Putamen (tissue), 1 donor: ENCODE results near the gene KIAA0319L.

Source experiments
- DNase-seq: peaks from one replicate; pipeline ENCODE4 v3.0.0-alpha.2; 2016; ENCODE audit warnings: low spot score

KIAA0319L gene

DNA sequence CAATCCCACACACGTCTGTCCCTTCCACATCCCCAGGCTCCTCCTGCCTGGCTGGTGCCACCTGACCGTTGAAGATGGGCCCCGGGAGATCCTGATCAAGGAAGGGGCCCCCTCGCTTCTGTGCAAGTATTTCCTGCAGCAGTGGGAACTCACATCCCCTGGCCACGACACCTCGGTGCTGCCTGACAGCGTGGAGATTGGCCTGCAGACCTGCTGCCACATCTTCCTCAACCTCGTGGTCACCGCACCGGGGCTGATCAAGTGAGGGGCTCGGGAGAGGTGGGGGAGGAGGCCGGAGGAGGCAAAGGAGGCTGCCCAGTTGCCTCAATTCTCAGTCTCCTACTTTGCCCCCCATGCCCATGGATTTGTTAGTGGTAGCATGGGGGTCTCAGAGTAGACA, 6.0 kb upstream of the KIAA0319L start:
- no peak for DNase-seq

DNA sequence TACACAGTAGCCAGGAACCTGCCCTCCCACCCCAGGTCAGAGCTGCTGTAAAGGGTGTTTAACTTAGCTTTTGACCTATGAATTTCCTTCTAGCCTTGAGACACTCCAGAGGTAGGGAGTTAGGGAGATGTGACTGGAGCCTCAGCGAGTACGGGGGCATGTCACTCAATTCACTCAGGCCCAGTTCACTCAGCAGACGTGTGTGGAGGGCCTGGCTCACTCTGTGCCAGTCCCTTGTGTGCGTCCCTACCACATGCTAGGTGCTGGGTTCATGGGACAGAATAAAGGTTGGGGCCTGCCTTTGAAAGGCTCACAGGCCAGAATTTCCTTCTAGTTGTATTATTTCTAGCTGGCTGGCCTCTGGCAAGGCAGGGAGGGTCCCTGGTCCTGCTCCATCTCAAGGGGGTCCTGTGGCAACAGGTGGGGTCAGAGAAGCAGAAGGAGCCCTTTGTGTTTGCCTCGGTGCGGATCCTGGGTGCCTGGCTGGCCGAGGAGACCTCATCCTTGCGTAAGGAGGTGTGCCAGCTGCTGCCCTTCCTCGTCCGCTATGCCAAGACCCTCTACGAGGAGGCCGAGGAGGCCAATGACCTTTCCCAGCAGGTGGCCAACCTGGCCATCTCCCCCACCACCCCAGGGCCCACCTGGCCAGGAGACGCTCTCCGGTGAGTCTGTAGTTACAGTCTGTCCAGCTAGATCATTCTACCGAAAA, 4.9 kb upstream of the KIAA0319L start:
- DNase-seq: no peak

DNA sequence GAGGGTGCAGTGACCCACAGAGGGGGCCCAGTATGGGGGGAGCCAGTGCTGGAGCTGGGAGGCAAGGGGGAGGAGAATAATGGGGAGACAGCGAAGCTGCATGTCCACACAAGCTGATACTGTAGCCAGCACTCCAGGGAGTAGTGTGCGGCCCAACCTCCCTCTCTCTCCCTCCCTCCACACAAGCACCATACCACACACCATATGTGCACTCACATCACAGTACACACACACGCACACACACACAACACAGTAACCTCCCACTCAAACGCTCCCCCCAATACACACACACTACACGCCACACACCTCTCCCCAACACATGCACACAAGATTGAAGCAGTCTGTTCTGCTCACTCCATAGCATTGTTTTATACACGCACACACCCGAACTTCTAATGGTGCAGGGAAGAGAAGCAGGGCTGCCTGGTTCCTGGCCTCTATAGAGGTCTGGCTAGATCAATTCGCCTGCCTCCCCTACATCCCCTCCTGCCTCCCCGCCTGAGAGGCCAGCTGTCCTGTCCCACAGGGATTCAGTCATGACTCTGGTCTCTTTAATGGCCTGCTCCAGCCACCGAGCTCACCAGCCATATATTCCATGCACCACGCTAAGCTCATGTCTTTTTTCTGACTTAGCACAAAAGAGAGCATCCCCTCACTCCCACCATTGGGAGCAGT, 4.2 kb upstream of the KIAA0319L start:
- no peak for DNase-seq

DNA sequence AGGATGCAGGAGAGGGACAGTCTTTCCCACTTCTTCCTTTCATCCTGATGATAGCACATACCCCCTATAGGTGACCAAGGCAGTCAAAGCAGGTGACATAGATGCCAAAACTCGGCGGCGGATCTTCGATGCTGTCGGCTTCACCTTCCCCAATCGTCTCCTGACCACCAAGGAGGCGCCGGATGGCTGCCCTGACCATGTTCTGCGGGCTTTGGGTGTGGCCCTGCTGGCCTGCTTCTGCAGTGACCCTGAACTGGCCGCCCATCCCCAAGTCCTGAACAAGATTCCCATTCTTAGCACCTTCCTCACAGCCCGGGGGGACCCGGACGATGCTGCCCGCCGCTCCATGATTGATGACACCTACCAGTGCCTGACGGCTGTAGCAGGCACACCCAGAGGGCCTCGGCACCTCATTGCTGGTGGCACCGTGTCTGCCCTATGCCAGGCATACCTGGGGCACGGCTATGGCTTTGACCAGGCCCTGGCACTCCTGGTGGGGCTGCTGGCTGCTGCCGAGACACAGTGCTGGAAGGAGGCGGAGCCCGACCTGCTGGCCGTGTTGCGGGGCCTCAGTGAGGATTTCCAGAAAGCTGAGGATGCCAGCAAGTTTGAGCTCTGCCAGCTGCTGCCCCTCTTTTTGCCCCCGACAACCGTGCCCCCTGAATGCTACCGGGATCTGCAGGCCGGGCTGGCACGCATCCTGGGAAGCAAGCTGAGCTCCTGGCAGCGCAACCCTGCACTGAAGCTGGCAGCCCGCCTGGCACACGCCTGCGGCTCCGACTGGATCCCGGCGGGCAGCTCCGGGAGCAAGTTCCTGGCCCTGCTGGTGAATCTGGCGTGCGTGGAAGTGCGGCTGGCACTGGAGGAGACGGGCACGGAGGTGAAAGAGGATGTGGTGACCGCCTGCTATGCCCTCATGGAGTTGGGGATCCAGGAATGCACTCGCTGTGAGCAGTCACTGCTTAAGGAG, 3.3 kb upstream of the KIAA0319L start:
- peak; percentile 82 for DNase-seq

DNA sequence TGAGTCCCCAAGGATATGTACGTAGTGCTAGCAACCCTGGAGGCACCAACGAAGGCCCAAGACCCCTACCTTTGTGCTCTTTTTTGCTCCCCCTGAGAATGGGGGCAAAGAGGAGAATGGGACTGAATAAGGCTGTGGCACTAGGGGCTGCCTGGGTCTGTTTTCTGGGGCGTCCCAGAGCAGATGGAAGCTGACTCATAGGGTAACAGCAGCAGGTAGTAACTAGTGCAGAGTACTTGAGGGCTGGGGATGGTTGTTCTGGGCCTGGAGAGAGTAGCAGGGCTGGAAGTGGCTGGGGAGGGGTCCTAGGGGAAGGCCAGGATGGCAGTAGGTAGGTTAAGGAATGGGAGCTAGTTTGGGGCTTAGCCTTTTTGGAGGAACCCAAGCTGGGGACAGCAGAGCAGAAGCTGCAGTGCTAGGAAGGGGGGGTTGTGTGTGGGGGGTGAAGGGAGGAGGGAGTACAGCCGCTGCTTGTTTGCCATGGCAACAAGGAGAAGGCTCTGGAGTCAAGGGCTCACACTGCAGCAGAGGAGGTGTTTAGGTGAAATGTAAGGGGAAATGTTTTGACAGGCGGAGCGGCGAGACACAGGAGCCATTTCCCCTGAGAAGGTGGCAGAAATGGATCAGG, 2.2 kb upstream of the KIAA0319L start:
- peak; percentile 69 for DNase-seq

DNA sequence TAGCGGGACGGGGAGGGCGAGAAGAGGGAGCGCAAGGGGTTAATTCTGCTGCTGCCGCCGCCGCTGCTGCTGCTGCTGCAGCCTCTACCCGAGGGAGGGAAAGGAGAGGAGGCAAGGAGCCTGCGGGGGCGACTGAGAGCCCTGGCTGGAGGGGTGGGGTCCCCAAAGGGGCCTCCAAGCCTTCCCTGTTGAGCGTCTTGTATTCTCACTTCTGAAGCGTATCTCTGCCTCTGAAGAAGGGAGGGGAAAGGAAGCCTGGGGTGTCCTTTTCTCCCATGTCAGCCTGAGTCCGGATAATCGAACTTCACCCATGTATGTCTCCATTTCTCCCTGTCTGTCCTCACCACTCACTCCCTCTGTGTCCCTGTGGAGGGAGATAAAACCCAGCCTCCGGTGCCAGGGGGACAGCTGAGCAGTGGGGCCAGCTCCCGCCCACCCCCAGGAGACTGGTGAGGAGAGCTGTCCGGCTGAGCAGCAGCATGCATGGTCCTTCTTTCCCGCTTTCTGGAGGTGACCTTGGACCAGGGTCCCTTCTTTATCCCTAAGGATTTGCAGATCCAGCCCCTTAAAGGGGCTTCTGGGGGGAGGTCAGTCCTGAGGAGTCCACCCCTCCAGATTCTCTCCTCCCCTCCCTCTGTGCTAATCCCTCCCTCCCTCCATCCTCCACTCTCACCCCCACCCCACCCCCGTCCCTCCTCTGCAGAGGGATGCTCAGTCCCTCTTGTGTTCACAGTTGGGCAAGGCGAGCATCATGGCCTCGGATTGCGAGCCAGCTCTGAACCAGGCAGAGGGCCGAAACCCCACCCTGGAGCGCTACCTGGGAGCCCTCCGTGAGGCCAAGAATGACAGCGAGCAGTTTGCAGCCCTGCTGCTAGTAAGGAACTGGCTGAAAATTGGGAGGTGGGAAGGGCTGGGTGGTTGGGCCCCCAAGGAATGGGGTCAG, 1.4 kb upstream of the KIAA0319L start:
- DNase-seq: no peak

DNA sequence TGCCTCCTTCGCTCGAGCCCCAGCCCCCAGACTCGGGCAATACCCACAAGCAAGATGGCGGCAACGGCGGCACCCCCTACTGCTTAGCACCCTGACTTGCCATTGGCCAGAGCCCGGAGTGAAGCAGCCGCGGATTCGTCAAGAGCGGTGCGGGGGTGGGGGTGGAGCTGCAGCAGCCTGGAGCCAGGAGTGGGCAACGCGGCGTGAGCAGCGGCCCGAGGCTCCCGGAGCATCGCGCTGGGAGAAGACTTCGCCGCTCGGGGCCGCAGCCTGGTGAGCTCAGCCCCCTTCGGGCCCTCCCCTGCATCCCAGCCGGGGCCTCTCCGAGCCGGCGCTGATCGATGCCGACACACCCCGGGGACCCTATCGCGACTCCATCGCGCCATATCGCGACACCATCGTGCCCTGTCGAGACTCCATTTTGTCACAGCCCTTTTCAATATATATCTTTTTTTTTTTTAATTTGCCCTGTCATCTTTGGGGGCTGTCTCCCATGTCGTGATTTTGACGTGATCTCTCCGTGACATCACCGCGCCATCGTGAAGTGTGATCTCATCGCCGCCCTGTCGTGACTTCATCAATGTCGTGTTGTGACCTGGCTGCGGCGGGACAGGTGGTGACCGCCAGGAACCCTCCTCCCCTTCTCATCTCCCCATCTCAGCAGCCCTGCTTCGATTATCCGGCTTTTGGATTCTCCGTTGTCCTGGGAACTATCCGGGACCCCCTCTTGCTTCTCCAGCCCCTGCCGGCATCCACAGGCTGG, 589 bp upstream of the KIAA0319L start, which contains the start of gene NCDN:
Gene NCDN, plus strand, starts transcription at position 189 of the 763 bp plus-strand sequence. Its CDS starts 392 bp downstream, at position 581.
- DNase-seq: peak; percentile 96

DNA sequence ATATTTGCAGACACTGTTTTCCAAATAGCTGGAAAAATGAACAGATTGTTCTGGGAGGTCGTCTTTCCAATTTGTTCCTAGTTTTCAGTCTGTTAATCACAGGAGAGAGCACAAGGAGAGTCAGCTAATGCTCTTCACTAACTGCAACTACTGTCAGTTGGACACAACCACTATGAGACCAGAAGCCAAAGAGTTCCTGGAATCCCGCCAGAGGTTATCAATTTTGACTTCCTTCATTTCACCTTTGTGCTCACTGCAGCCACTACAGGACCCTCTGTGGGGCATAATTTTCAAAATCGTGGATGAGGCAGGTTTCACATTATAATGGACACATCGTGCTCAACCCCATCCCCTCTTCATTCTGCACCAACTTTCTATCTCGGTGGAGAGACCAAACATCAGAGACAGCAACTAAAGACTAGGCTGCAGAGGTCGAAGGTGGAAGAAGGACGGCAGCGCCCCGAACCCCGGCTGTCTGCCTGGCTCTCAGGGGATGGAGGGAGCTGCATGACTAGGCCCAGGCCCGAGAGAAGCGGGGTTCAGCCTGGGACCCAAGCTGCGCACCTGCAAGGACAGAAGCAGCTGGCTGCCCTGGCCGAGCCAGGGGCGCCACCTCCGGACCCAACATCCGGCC, 602 bp downstream of the KIAA0319L start:
- no peak for DNase-seq

DNA sequence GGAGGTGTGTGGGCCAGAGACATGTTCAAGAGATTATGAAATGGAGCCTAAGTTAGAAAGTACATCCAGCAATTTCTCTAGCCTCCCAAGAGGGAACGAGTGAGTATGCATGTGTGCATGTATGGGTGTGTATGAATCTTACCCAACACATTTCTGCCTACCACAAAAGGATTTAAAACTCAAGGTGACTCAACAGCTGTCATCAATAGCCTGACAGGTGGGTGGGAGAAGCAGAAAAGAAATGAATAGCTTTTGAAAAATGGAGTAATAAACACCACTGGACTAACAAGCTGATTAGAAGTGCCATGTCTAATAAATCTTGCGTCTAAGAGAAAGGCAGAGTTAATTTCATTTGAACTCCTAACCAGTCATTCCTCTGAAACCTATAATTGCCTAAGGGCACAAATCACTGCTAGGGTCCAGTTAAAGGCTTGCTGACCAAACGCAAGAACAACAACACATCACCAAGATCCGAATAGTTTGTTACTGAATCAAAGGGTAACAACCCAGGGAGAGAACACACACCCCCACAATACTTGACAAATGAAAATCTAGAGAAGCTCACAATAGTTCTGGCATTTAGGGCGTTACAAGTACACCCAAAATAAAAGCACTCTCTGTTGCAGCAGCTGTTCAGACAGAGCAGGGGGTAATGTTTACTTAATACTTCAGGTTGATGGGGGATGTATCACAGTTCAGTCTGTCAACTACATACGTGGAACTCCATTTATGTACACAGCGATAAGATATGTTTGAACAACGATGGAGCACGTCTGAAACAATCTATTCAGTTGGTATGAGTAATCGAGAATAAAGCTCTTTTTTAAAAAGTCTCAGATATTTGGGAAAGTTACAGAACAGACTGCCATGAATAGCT, 1.4 kb downstream of the KIAA0319L start:
- DNase-seq: no peak

DNA sequence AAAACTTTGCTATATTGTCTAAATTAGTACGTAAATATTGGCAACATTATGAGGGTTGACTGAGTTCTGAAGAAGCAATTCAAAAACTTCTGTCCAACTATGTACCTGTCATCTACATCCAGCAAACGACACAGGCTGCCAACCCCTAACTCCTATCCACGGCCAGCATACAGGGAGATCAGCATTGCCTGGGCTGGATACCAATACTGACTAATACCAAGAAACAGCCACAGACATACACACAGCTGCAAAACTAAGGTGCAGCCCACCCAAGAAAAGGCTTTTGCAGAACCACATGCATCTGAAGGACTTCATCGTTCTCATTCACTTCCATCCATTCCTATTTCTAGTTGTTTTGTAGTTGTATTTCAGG, 2.0 kb downstream of the KIAA0319L start:
- DNase-seq: no peak

DNA sequence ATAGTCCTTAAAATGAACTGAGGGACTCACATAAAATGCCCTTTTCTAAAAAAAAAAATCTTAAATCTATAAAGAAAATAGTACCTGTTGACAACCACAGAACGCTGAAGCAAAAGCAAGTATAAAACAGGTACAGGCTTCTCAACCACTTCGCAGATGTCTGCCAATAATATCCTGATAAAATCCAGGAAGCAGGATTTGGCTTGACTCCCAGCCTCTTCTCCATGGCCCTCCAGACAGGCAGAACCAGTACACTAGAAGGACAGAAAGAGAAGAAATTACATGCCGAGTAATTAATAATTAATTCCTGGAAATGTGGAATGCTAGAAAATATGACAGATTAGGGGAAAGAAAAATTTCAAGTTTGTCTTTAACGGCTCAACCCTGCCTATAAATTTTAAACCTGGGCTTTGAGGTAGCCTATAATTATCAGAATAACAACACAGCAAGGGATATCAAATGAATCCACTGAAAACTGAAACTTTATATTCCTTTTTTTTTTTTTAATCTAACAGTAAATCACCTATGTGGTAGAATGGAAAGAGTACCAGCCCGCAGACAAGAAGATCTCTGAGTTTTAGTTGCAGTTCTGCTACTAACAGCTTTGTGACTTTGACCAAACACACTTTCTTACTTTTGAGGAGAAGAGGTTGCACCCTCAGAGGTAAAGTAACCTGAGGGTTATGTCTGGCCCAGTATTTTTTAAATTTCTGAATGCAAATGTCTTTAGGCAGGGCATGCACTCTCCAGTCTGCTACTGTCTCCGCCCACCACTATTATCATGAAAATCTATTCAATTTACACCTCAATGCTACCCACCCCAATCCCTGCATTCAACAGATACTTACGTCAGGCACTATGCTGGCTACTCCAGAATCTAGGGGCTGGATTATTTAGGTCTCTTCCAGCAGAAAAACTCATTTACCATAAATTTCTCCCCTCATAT, 2.7 kb downstream of the KIAA0319L start:
- DNase-seq: no peak

DNA sequence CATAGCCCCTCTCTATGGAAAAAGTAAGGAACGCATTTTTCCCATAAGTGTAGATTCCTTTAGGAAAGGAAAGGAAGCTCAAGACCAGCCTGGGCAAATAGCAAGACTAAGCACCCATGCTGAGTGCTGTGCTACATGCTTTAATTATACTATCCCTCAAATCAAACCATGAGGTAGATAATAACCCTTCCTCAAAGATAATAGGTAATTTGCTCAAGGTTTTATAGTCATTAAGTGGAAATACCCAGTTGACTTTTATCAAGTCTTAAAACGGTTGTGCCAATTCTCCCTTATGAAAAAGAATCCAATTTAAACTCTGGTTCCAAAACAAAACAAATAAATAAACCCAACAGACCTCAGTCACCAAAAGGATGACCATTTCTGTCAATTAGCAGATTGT, 3.4 kb downstream of the KIAA0319L start:
- no peak for DNase-seq

DNA sequence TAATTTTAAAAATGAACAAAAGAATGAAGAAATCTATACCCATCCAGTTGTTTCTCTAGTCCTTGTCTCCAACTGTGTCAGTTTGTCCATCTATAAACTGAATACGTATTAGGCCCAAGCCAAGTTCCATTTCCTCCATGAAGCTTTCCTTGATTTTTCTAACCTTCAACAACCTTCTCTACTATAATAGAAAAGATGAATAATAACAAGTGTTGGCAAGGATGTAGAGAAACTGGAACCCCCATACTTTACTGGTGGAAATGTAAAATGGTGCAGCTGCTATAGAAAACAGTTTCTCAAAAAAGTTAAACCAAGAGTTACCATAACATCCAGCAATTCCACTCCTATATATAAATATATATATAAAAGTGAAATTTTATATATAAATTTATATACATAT, 10.6 kb downstream of the KIAA0319L start:
- DNase-seq: no peak

DNA sequence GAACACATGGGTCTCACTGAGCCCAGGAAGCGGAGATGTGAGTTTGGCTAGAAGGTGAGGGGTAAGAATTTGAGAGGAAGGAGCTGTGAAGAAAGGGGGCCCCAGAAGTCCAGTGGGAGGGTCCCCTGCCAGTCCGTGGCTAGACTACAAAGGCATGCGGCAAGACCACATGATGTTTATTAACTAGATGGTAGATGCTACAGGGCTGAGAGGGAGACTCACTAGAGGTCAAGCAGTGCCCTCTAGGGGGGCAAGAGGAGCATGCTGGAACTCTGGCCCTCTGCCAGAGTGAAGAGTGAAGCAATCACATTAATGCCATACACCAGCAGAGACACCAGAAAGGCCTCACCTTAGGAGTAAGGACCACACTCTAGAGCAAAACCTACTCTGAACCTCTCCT, 12.2 kb downstream of the KIAA0319L start:
- no peak for DNase-seq

DNA sequence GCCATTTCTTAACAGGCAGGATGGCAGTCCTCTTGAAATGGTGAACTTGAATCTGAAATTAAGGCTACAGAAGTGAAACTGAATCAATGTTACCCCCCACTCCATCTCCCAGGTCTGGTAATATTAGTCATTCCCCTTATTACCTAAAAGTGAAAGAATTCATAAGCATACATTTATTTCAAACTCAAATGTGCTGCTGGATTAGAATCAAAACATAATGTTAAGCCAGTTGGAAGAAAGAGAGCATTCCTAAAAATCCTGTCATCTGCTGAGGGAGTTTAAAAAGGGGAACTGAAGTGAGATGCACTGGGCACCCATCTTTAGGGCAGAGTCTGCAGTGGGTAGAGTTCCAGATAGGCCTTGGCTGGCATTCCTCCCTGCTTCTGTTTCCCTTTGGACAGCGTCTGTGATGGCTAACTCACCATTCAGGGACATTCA, 17.4 kb downstream of the KIAA0319L start:
- DNase-seq: no peak

DNA sequence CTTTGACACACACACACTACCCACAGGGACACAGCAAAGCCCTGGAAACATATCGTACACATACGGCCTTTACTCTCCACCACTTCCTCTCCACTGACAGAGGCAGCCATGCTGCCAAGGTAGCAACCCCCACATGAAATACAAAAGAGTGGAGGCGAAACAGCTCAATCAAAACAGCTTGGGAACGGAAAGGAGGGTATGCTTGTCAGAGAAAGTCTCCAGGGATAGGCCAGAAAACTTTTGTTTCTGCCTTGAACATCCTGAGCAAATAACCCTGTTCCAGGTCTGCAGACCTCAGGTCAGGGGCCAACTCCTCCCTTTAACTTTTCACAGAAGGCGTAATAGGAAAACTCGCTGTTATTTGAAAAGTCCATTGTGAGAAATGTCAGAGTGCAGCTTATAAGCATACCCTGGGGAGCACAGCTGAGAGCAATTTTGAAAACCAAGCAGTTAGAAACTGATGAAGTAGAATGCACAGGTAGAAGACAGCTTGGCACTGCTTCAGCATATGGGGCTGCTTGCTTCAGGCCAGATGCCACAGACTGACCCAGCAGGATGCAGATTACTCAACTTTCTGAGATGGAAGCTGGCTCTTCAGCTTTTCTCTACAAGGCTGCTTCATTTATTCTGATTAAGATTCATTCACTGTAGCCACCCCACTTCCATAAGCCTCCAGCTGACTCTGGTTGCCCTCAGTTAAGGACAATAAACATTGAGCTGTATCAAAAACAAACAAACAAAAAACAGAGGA, 18.0 kb downstream of the KIAA0319L start:
- no peak for DNase-seq

DNA sequence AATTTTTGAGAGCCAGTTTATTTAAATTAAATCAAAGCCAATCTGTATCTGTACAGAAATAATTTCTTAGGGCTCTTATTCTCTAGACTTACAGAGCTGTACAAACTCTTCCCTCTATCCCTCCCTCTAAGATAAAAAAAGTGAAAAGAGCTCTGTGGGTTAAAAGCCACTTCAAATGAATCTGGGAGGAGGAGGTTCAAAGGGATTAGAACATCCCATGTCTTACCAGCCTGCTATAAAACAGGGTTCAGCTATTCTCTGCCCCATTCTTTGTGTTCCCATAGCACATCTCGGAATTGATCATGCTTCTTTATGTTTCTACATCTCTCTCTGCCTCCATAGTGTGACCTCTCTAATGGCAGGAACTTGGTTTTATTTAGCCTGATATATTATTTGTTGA, 19.4 kb downstream of the KIAA0319L start:
- no peak for DNase-seq
